Panc1 (cell line): Measurements from ENCODE around the gene MAMDC2. TPM values are rescaled to one million over a fixed set of nuclear protein-coding genes. Genes with fewer than 3 reads are reported as not detected.
"Not testable (repeated sequence)": the region's sequence is repeated elsewhere in the genome, so short reads cannot be mapped to it uniquely, and the experiment has no call there.

Experiments used
- ATAC-seq: fragments of 200-7000 bp; cut with Tn5 transposase; 2 replicates; pipeline ENCODE4 v1.9.1; 2020; ENCODE audit warnings: mild to moderate bottlenecking, moderate library complexity
- BruUV-seq: library from RNA; stranded (reverse); fragments of 400-500 nt; replicated peaks from 2 replicates; lab custom pipeline; 2021; lab: Mats Ljungman, UMichigan
- CTCF ChIA-PET: fragments of 300-600 bp; sonication (Branson Sonifier 250); formaldehyde crosslinking; loops from one replicate; lab custom pipeline; 2022; ENCODE audit warnings: antibody characterized with exemption; lab: Charles Lee
- POLR2A ChIA-PET: fragments of 300-600 bp; sonication (Branson Sonifier 250); formaldehyde crosslinking; loops from one replicate; lab custom pipeline; 2022; ENCODE audit warnings: antibody characterized with exemption; lab: Charles Lee
- DNase-seq: peaks from one replicate; pipeline ENCODE4 v3.0.0-alpha.2; 2010; ENCODE audit warnings: low read depth, low spot score
- H3K27ac ChIP-seq: 2 replicates; pipeline ENCODE4 v1.5.1; 2011; ENCODE audit warnings: mild to moderate bottlenecking, low read length, inconsistent platforms
- H3K27me3 ChIP-seq: fragments of 200-500 bp; sonication (Bioruptor generic); 2 replicates; pipeline ENCODE4 v1.6.0; 2014; ENCODE audit warnings: low read length, inconsistent platforms; ENCODE audit not compliant: control insufficient read depth, insufficient read depth
- H3K36me3 ChIP-seq: fragments of 200-500 bp; sonication (Bioruptor generic); 2 replicates; pipeline ENCODE4 v1.5.1; 2014; ENCODE audit warnings: inconsistent platforms, mild to moderate bottlenecking, low read length, moderate library complexity; ENCODE audit not compliant: control insufficient read depth, insufficient read depth
- H3K4me1 ChIP-seq: 2 replicates; pipeline ENCODE4 v1.5.1; 2011; ENCODE audit warnings: inconsistent platforms, mild to moderate bottlenecking, low read length, moderate library complexity; ENCODE audit not compliant: control insufficient read depth, insufficient read depth
- H3K4me3 ChIP-seq, 2 experiments: 2 replicates each; pipeline ENCODE4 v1.5.1; 2011 to 2012; ENCODE audit warnings: low read depth in 2 of 2, low read length in 2 of 2, mild to moderate bottlenecking in 2 of 2, inconsistent platforms in 1 of 2, moderate library complexity in 1 of 2
- H3K9me3 ChIP-seq: fragments of 200-500 bp; sonication (Bioruptor generic); 2 replicates; pipeline ENCODE4 v1.5.1; 2014; ENCODE audit warnings: low read depth, mild to moderate bottlenecking, inconsistent platforms, low read length, moderate library complexity; ENCODE audit not compliant: control insufficient read depth, insufficient read depth
- CTCF ChIP-seq: fragments of 450-650 bp; IDR thresholded peaks from 2 replicates; pipeline ENCODE4 v1.5.1; 2017; ENCODE audit warnings: mild to moderate bottlenecking
- POLR2AphosphoS5 ChIP-seq: IDR thresholded peaks from 2 replicates; pipeline ENCODE4 v1.6.1; 2012; ENCODE audit warnings: mild to moderate bottlenecking, low read depth, low read length, moderate library complexity
- REST ChIP-seq, 2 experiments: IDR thresholded peaks; 2 replicates each; pipeline ENCODE4 v1.6.1; 2011 to 2012; ENCODE audit warnings: low read depth in 2 of 2, control low read depth in 1 of 2, low read length in 1 of 2, mild to moderate bottlenecking in 1 of 2, moderate library complexity in 1 of 2; ENCODE audit not compliant: insufficient read depth in 1 of 2
- SIN3A ChIP-seq: IDR thresholded peaks from 2 replicates; pipeline ENCODE4 v1.6.1; 2012; ENCODE audit warnings: low read depth, mild to moderate bottlenecking, low read length, moderate library complexity, borderline replicate concordance; ENCODE audit not compliant: insufficient read depth
- TCF7L2 ChIP-seq: IDR thresholded peaks from 2 replicates; pipeline ENCODE4 v1.6.1; 2011; ENCODE audit warnings: mild to moderate bottlenecking, low read depth, low read length, inconsistent platforms
- in situ Hi-C: cut with HindIII; loops from 2 replicates; pipeline ENCODE4 v1.10.0; 2016; ENCODE audit warnings: low sequenced_read_pairs, low pct_unique_long_range_greater_than_20kb
- intact Hi-C: fragments of 100-400 bp; cut with micrococcal nuclease; formaldehyde crosslinking; loops from one replicate; pipeline ENCODE4 v1.10.0; 2022; ENCODE audit not compliant: unreplicated experiment
- total RNA-seq: library from RNA; stranded (reverse); gene quantifications from one replicate; pipeline ENCODE4 v1.2.1, GENCODE V29; 2021; ENCODE audit not compliant: unreplicated experiment

The MAMDC2 gene
- total RNA-seq, 1 experiment from 2014 or later = 1.5 TPM

GRCh38 chr9:70195456-70195855 is 151.8 kb downstream of the MAMDC2 start:
- in situ Hi-C loops (no loop called here), intact Hi-C loops (no loop called here)
- BruUV-seq = no TSS peak

GRCh38 chr9:70197216-70198044 is 153.8 kb downstream of the MAMDC2 start:
- Histone ChIP-seq H3K36me3 (no peaks in the 10 kb centered on the region), H3K9me3 (no peaks in the 10 kb centered on the region), H3K27ac (no peak overlapping the region), H3K4me3 (no peak overlapping the region), H3K27me3 (no peaks in the 10 kb centered on the region), H3K4me1 (no peaks in the 10 kb centered on the region)
- no peak for ATAC-seq
- no TSS peak for BruUV-seq
- DNase-seq = no peak
- intact Hi-C loops = no loop called here
- no peak for TF ChIP-seq POLR2AphosphoS5
- TF ChIP-seq REST (IDR thresholded peaks at IDR 0.05; ENCODE audit: insufficient read depth in 1 of 2, low read depth in 2 of 2, low read length in 1 of 2) = no peak
- no peak for TF ChIP-seq SIN3A
- TF ChIP-seq TCF7L2 = no peak
- no peak for TF ChIP-seq CTCF
- ChIA-PET POLR2A (no interaction called here), CTCF (no interaction called here)
- in situ Hi-C loops = no loop called here

More at GRCh38 chr9:70195456-70195855, 151.8 kb downstream of the MAMDC2 start:
- H3K27ac ChIP-seq = no peak overlapping the region
- no peak for DNase-seq
- ATAC-seq = no peak
- no peaks in the 10 kb centered on the region for H3K27me3 ChIP-seq
- TF ChIP-seq TCF7L2 = no peak
- TF ChIP-seq REST (IDR thresholded peaks at IDR 0.05; ENCODE audit: insufficient read depth in 1 of 2, low read depth in 2 of 2, low read length in 1 of 2) = no peak
- no peak for TF ChIP-seq POLR2AphosphoS5
- TF ChIP-seq SIN3A = no peak
- TF ChIP-seq CTCF = no peak
- ChIA-PET POLR2A (no interaction called here), CTCF (no interaction called here)
- no peaks in the 10 kb centered on the region for H3K4me1 ChIP-seq
- no peak overlapping the region for H3K4me3 ChIP-seq
- H3K36me3 ChIP-seq = no peaks in the 10 kb centered on the region
- no peaks in the 10 kb centered on the region for H3K9me3 ChIP-seq

GRCh38 chr9:70204743-70205142 is 161.1 kb downstream of the MAMDC2 start:
- ATAC-seq, H3K4me3 ChIP-seq, intact Hi-C loops, H3K36me3 ChIP-seq, H3K27ac ChIP-seq, H3K9me3 ChIP-seq, POLR2A ChIA-PET, in situ Hi-C loops, CTCF ChIA-PET, BruUV-seq, H3K4me1 ChIP-seq, DNase-seq, H3K27me3 ChIP-seq: not testable (repeated sequence)
